Measurements from ENCODE around the gene SLC22A14.

SLC22A14 gene

DNA sequence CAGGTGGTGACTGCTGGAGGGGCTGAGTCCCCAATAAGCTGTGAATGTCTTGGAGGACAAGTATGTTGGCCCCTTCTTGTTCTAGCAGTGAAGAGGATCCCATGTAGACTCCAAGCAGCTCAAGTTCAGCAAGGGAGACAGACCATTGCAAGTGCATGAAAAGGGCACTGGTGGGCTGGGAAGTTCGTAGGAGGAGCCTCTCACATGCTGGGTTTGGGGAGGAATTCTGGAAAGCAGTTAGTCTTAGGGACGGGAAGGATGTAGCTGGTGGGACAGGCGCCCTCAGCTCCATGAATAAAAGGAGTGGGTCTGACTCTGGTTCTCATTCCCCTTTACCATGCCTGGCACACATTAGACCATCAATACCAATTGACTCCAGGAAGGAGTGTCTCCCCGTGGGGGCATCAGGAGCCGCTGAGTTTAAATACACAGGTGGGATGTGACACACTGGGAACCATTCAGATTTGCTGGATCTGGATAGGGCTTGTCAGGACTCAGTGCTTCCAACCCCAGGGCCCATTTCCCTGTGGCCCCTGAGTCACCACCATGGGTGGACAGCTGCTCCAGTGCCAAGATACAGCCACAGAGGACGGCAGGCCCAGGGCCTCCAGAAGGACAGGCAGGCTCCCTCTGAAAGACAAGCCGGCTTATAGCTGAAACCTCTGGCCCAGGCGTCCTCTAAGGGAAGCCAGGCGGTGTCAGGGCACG lies 63.9 kb downstream of the SLC22A14 start:
- no peak for DNase-seq (ENCODE audit: low spot score)

DNA sequence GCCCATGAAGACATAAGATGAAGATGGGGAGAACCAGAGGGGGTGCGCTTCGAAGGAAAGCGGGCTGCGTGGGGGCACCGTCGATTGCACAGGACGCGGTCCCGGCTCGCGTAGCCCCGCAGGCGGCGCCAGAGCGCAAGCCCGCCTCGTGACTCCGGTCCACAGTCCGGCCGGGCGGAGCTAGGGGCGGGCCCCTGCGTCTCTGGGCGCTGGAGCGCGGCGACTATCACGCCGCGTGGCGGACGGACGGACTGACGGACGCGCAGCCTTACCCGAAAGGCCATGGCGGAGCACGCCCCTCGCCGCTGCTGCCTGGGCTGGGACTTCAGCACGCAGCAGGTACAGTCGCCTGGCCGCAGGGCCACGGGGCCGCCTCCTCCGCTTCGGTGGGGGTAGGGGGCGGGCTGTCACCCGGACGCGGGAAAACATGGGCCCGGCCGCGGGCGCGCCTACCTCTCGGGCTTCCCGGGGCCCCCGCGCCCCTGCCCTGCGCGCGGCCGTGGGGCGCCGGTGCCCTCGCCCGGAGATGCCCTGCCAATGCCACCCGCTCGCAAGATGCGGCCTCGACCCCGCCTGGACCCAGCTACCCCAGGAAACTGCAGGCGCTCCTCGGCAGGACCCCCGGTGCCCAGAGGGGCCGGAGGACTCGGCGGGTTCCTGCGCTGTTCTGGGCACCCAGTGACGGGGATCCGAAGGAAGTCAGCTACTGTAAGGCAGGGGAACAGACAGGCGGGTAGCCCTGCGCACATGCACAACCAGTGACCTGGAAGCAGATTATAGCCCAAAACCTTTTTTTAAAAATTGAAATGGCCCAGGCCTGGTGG lies 64.7 kb downstream of the SLC22A14 start, which contains the start of gene XYLB:
XYLB (plus strand) TSS at position 199 of the 824 bp plus-strand sequence; CDS start at position 283, 84 bp downstream.
- peak; percentile 90 for DNase-seq (ENCODE audit: low spot score)

- no peak for DNase-seq (ENCODE audit: low spot score)
Measured at GRCh38 chr3:38347421-38348200, 65.5 kb downstream of the SLC22A14 start.

DNA sequence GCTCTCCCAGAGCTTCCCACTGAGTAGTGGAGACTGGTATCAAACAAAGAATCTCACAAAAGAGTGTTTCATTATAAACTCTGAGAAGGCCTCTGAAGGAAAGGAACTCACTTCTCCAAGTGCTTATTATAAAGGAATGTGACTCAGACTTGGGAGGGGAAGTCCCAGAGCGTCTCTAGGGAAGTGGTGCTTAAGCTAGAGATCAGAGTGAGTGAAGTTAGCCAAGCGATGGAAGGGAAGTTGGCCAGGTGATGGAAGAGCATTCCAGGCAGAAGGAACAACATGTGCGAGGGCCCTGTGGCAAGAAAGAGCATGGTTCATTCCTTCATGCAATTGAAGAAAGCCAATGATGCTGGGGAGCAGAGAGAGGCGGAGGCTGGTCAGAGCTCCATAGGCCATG lies 66.8 kb downstream of the SLC22A14 start:
- no peak for DNase-seq (ENCODE audit: low spot score)

DNA sequence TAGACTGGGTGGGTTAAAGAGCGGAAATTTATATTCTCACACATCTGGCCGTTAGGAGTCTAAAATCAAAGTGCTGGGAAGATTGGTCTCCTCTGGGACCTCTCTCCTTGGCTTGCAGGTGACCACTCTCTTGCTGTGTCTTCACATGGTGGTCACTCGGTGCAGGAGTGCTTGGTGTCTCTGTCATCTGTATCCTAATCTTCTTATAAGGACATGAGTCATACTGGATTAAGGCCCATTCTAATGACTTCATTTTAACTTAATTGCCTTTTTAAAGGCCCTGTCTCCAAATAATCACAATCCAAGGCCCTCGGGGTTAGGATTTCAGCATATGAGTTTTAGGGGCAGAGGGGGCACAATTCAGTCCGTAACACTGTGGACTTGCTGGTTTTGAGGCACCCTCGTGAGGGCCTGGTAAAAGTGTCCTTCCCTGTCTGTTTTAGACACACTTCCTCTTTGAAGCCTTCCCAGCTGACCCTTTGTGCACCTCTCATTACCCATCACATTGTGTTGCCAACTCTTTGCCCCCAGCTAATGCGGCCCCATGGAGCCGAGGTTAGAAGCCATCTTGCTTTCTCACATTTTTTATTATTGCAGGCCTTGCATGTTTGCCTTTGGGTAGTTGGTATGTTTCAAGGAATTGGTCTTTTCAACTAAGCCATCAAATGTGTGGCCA lies 67.7 kb downstream of the SLC22A14 start:
- no peak for DNase-seq (ENCODE audit: low spot score)

- DNase-seq (ENCODE audit: low spot score), result no peak
Measured at GRCh38 chr3:38353151-38353550, 71.1 kb downstream of the SLC22A14 start.

- no peak for DNase-seq (ENCODE audit: low spot score)
Measured at GRCh38 chr3:38354588-38355330, 72.7 kb downstream of the SLC22A14 start.

DNA sequence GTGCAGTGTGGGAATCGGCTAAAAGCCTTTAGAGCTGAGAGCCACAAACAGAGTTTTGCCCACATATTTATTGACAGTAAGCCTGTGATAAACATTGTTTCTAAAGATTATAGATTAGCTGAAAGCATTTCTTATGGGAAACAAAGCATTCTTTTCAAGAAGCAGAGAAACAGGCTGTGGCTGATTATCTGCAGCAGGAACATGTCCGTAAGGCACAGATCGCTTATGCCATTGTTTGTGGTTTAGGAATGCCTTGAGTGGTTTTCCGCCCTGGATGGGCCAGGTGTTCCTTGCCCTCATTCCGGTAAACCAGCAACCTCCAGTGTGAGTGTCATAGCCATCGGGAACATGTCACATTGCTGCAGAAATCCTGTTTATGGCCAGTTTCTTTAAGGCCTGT lies 76.9 kb downstream of the SLC22A14 start:
- DNase-seq (ENCODE audit: low spot score), result no peak

DNA sequence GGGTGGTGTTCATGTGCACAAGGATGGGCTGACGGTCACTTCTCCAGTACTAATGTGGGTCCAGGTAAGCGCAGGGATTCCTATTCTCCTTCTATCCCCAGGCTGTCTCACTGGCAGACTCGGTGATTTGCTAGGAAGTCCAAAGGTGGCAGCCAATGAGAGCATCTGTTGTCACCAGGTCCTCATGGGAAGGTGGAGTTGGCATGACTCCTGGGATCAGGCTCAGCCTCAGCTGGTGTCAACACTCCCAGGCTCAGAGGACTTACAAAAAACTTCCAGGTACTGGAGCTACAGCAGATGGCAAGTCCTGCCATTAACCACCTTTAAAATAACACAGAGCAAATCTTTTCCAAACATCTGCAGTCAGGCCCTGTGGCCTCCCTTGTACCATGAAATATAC lies 78.3 kb downstream of the SLC22A14 start:
- no peak for DNase-seq (ENCODE audit: low spot score)

GRCh38 chr3:38361496-38361895 lies 79.4 kb downstream of the SLC22A14 start:
- no peak for DNase-seq (ENCODE audit: low spot score)

- DNase-seq (ENCODE audit: low spot score), result no peak
Measured at GRCh38 chr3:38362825-38363224, 80.7 kb downstream of the SLC22A14 start.

DNA sequence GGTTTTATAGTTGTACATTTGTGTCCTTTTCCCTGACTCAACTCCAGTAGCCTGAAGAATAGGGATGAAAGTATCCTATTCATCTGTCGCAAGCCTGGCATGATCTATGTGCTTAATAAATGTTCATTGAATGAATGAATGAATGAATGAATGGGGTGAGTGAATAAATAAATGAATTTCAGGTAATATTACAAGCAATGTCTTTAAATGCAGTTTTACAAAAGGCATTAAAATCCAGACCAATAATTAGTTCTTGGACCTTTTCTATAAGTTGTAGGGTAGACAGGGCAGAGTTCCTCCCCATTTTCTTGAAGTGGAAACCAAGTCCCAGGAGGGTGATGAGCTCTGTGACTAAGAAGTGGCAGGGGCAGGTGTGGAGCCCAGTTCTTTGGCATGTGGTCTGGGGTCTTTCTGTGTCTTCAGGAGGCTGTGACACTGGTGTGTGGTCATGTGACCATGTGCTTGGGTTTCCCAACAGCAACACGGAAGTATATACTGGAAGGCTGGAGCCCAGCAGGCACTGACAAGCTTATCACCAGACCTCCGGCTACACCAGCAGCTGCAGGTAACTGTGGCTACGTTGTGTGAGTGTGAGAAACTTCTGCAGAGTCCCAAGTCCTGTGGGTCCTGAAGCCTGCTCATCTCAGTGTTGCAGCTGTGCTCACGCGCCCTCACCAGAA lies 82.8 kb downstream of the SLC22A14 start:
- no peak for DNase-seq (ENCODE audit: low spot score)

- DNase-seq (ENCODE audit: low spot score), result no peak
Measured at GRCh38 chr3:38365469-38366062, 83.5 kb downstream of the SLC22A14 start.

DNA sequence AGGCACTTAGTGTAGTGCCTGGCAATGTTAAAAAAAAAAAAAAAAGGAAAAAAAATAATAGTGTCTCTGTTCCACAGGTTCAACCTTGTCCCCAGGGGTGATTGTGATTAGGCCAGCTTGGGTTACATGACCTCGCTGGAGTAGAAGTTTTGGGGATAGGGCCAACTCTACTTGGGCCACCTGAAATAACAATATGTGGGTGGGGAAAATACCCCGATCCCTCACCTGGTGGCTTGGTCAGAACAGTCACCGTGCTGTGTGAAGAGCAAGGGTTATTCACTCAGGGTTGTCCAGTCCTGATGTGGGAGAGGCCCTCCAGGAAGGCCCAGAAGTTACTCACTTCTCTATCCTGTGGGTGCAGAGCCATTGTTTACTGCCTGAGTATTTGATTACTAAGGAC lies 84.0 kb downstream of the SLC22A14 start:
- no peak for DNase-seq (ENCODE audit: low spot score)

GRCh38 chr3:38367779-38368178 lies 85.7 kb downstream of the SLC22A14 start:
- no peak for DNase-seq (ENCODE audit: low spot score)
